HK-2 (cell line): Measurements from ENCODE around the gene ADCK1.
"Not testable (repeated sequence)": the region's sequence is repeated elsewhere in the genome, so short reads cannot be mapped to it uniquely, and the experiment has no call there.

Source experiments
- DNase-seq: peaks from one replicate; pipeline ENCODE4 v3.0.0-alpha.2; 2018; ENCODE audit not compliant: unreplicated experiment

Gene ADCK1

GRCh38 chr14:77950371-77951063, 150.6 kb downstream of the ADCK1 start:
- no peak for DNase-seq

- no peak for DNase-seq
These were observed 156.0 kb downstream of the ADCK1 start for GRCh38 chr14:77955816-77956484.

GRCh38 chr14:77959686-77960085, 159.8 kb downstream of the ADCK1 start:
- DNase-seq = not testable (repeated sequence)

GRCh38 chr14:77961847-77962580, 162.1 kb downstream of the ADCK1 start:
- no peak for DNase-seq

GRCh38 chr14:77962731-77963520, 163.0 kb downstream of the ADCK1 start:
- no peak for DNase-seq

- DNase-seq = no peak
These were observed 164.7 kb downstream of the ADCK1 start for GRCh38 chr14:77964586-77964985.

GRCh38 chr14:77965050-77965449, 165.1 kb downstream of the ADCK1 start:
- no peak for DNase-seq

GRCh38 chr14:77965919-77966435, 166.1 kb downstream of the ADCK1 start:
- peak; percentile 87 for DNase-seq

GRCh38 chr14:77967110-77967509, 167.2 kb downstream of the ADCK1 start:
- DNase-seq = no peak

GRCh38 chr14:77970646-77971045, 170.7 kb downstream of the ADCK1 start:
- DNase-seq = no peak

GRCh38 chr14:77973246-77973645, 173.3 kb downstream of the ADCK1 start:
- DNase-seq = no peak

- DNase-seq = no peak
These were observed 176.7 kb downstream of the ADCK1 start for GRCh38 chr14:77976591-77976990.

GRCh38 chr14:77979171-77979570, 179.3 kb downstream of the ADCK1 start:
- DNase-seq = no peak

- DNase-seq = no peak
These were observed 179.9 kb downstream of the ADCK1 start for GRCh38 chr14:77979666-77980351.

GRCh38 chr14:77980475-77981321, 180.8 kb downstream of the ADCK1 start:
- no peak for DNase-seq
